HG02943 (cell line): ENCODE results near the gene RAB11FIP4.
"Not testable (repeated sequence)": the region's sequence is repeated elsewhere in the genome, so short reads cannot be mapped to it uniquely, and the experiment has no call there.

Experiments used
- ATAC-seq: cut with Tn5 transposase; IDR thresholded peaks from one replicate; pipeline ENCODE4 v1.9.1; 2021; ENCODE audit warnings: mild to moderate bottlenecking, low read depth, moderate library complexity; ENCODE audit not compliant: unreplicated experiment

Gene RAB11FIP4, protein sequence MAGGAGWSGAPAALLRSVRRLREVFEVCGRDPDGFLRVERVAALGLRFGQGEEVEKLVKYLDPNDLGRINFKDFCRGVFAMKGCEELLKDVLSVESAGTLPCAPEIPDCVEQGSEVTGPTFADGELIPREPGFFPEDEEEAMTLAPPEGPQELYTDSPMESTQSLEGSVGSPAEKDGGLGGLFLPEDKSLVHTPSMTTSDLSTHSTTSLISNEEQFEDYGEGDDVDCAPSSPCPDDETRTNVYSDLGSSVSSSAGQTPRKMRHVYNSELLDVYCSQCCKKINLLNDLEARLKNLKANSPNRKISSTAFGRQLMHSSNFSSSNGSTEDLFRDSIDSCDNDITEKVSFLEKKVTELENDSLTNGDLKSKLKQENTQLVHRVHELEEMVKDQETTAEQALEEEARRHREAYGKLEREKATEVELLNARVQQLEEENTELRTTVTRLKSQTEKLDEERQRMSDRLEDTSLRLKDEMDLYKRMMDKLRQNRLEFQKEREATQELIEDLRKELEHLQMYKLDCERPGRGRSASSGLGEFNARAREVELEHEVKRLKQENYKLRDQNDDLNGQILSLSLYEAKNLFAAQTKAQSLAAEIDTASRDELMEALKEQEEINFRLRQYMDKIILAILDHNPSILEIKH

DNA sequence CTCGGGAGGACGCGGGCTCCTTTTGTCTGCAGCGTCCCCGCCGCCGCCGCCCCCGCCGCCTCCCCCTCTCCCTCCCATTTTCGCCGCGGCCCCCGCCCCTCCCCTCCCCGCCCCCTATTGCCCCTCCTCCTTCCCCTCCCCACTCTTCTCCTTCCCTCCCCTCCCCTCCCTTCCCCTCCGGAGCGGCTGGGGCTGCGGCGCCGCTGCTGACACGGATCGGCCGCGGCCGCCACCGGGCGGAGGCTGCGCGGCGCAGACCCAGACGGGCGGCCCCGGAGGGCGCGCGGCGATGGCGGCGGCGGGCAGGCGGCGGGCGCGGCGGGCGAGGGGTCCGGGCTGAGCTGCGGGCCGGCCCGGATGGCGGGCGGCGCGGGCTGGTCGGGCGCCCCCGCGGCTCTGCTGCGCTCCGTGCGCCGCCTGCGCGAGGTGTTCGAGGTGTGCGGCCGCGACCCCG, at the start of gene RAB11FIP4:
Gene RAB11FIP4 (plus strand): TSS at position 180 of the 454 bp plus-strand sequence. CDS start 178 bp downstream, at position 358.
- ATAC-seq = no peak

DNA sequence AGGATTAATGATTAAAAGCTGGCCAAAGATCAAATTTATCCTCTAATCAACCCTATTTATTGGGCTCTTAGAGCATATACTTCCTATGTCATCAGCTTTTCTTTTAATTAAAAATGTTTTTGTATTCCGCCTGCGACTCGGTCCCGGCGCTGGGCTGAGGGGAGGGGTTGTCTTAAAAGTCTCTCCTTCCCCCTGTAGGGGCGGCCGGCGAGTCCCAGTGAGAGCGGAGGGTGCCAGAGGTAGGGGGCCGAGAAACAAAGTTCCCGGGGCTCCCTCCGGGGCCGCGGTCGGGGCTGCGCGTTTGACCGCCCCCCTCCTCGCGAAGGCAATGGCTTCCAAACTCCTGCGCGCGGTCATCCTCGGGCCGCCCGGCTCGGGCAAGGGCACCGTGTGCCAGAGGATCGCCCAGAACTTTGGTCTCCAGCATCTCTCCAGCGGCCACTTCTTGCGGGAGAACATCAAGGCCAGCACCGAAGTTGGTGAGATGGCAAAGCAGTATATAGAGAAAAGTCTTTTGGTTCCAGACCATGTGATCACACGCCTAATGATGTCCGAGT, 46.2 kb upstream of the RAB11FIP4 start:
- not testable (repeated sequence) for ATAC-seq

DNA sequence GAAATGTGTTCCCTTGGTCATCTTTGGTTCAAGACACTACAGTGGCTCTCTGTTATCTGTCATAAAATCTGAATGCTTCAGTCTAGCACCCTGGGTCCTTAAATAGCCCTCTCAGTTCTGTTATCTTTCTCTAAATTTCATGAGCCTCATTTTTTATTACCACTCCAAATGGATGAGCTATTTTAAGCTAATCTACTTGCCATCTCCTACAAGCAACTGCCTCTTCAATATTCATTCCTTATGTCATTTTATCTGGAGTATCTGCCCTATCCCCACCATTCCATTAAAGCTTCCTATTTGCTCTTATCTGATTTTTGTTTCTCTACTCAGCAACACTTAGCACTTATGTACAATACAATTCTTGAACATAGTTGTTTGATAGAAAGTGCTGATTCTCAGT, 42.0 kb upstream of the RAB11FIP4 start:
- ATAC-seq = no peak

DNA sequence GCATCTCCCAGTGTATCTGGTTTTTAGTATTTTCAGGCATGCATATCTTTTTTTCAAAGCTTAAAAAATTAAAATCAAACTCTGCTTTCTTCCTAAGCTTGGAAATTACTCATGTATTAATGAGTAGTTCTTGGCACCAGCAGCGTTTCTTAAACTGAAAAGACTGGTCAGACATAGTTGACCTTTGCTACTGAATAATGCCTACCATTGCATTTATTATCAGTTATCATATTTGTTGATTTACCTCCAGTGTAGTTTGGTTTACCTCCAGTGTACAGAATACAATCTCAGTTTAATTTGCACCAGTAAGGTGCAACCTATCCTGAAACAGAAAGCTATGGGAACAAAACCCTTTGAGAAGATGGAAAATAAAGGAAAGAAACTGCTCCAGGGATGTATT, 35.5 kb upstream of the RAB11FIP4 start:
- ATAC-seq = no peak

DNA sequence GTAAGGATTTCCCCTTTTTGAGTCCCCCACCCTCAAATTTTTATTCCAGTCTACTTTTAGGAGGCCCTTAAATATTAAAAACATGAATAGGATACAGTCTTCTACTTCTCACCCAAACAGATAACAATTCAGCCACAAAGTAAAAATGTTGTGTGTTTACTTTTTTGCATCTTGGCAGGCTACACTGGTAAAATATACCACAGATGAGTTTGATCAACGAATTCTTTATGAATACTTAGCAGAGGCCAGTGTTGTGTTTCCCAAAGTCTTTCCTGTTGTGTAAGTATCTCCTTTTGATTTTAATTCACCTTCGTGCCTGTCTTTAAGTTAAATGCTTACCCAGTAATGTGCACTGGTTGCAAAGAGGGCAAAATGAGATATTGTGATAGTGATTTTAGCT, 34.4 kb upstream of the RAB11FIP4 start:
- no peak for ATAC-seq

DNA sequence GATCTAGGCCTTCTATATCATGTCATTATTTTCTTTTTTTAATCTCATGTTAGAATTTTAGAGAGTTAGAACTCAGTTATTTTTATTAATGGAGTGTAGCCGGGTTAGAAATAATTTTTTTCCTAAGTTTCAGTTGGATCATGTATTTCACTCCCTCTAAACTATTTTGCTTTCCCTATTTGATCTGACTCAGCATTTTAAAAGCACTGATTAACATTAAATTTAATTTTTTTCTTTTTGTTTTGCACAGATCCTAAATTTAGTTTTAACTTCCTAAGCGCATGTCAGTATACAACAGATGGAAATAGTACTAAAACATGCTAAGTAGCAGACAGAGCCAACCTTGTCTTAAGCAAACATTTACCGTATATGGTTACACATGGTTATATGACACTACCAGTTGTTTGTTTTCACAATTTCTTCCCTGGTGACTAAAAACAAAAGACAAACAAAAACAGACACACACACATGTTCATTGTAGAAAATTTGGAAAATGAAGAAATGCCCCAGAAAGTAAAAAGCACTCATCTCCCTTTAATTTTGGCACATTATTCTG, 33.6 kb upstream of the RAB11FIP4 start:
- no peak for ATAC-seq

DNA sequence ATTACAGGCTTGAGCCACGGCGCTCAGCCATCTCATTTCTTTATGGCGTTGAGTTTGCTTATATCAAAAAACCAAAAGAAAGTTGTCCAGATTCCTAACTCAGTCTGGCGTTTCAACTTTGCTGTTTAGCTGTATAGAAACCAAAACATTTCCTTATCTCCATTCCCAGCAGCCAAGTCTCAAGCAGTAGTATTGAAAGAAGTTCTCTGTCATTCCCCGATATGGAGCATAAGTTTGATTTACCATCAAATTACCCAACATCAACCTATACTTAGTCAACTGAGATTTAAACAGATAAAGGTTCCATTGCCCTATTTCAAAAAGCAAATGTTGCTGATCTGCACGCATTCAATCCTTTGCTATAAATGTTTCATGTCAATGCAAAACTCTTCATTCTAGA, 27.5 kb upstream of the RAB11FIP4 start:
- ATAC-seq = no peak

DNA sequence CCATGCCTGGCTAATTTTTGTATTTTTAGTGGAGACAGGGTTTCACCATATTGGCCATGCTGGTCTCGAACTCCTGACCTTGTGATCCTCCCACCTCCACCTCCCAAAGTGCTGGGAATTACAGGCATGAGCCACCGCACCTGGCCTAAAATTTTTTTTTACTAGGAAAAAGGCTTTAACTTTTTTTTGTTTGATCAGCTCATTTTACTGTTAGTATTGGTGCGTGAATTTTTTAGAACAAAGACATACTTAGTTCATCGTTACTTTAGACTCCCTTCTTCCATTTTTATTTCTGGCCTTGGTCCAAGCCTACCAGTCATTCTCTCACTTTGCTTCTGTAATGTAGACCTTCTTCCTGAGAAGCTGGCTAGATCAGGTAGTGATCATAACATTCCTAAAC, 25.4 kb upstream of the RAB11FIP4 start:
- no peak for ATAC-seq

DNA sequence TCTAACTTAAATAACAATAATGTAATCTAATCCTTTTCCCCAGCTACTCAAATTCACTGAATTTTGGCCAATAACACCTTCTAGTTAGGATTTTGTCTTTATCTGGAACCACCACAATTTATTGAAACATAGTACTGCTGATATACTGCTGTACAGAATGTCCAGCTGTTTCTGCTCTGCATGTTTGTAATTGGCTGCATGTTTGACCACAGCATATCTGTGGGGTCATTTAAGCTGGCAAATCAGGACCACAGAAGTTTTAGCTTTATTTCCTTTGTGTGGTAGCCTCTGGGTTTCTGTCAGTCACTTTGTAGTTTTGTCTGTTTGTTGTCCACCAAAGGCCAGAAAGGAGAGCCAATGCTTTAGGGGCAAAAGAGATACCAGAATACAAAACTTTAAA, 22.2 kb upstream of the RAB11FIP4 start:
- no peak for ATAC-seq

DNA sequence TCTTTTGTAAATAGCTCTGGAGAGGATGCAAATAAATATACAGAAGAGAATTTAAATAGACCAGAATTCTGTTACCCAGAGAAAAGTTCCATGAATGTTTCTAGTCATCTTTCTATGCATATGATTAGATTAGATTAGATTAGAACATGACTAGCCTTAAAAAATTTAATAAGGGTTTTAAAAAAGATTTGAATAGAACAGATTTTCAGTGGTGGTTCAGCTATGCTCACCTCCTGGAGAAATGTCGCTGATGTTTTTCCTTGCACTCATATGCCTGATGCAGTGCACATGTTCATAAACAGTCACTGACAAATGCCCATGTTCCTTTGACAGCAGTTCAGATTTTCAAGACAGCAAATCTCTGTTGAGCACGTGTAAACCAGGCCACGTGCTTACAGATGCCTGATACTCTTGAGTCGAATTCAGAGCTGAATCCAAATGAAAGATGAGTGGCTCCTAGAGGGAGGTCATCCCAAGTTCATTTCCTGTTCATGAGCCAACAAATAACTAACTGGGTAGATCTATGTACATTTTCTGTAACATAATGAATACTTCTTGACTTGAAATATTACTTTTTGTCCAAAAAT, 19.9 kb upstream of the RAB11FIP4 start:
- no peak for ATAC-seq

DNA sequence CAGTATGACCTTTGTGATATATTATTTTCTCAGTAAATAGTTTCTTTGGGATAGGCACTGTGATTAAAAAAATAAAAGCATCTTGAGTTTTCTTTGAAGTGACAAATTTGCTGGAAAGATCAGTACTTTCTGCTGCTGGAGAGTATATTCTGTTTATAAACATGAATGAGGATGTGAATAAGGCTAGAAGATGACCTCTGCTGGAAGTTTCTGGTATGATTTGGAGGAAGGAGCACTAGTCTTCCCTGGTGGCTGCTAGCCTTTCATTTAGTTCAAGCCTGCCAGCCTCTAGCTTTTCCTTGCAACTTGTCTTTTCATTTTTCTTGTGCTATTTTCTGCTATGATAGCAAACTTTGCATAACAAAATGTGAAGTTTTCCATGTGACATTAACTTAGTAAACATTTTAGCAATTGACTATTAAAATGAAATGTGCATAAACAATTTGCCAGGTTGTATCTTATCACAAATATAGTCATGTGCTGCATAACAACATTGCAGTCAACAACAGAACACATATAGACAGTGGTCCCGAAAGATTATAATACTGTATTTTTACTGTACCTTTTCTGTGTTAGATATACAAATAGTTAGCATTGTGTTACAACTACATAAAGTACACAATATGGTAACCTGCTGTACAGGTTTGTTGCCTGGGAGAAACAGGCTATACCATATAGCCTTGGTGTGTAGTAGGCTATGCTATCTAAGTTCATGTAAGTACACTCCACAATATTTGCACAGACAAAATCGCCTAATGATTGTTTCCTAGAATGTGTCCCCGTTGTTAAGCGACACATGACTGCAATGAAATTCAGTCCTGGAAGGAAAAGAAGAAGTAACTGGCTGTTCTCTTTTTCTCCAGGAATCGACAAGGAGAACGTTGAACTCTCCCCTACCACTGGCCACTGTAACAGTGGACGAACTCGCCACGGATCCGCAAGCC, 18.1 kb upstream of the RAB11FIP4 start:
- no peak for ATAC-seq

DNA sequence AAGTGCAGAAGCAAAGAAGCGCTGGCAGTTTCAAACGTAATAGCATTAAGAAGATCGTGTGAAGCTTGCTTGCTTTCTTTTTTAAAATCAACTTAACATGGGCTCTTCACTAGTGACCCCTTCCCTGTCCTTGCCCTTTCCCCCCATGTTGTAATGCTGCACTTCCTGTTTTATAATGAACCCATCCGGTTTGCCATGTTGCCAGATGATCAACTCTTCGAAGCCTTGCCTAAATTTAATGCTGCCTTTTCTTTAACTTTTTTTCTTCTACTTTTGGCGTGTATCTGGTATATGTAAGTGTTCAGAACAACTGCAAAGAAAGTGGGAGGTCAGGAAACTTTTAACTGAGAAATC, 17.4 kb upstream of the RAB11FIP4 start:
- ATAC-seq = no peak

DNA sequence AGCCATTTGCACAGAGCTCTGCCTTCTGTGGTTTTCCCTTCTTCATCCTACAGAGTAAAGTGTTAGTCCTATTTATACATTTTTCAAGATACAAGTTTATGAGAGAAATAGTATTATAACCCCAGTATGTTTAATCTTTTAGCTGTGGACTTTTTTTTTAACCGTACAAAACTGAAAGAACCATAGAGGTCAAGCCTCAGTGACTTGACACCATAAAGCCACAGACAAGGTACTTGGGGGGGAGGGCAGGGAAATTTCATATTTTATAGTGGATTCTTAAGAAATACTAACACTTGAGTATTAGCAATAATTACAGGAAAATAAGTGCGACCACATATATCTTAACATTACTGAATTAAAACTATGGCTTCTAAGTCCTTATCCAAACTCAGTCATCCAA, 17.0 kb upstream of the RAB11FIP4 start:
- ATAC-seq = no peak

DNA sequence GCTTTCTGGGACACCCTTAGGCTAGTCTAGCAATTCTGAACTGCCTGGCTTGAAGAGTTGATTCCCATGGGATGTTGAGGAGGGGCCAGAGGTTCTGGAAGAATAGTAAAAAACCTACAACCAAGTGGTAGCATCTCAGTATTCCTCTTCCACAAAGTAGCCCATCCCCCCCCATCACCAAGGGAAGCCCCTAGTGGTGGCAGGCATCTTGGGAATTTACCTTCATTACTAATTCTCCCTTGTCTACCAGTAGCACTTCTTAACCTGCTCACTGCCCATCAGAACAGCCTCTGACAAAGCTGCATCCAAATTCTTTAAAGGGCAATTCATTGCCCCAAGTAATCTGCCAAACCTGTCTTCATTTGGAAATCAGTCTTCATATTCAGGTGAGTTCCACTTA, 12.8 kb upstream of the RAB11FIP4 start:
- ATAC-seq = no peak

DNA sequence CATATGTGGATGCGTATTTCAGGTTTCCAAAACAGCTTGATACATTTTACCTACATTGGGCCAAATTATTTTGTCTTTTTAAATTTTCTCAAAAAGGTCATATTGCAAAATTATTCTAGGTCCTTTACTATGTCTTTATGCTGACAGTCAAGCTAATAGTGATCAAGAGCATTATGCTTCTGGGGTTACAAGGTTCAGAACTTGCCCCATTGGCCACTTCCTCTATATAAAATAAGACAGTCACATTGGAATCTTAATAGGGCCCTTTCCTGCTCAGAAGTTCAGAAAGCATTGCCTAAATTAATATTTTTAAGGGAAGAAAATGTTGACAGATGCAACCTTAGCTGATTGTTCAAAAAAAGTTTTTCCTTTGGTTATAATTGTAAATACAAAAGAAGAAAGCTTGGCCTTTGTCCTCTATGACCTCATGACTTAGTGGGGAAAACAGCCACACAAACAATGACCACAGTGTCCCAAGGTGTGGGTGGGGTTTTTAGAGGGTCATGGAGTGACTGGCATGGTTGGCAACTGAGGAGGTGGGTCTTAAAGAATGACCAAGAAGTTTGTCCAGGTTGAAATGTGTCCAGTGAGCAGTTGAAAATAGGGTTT, 11.8 kb upstream of the RAB11FIP4 start:
- no peak for ATAC-seq

DNA sequence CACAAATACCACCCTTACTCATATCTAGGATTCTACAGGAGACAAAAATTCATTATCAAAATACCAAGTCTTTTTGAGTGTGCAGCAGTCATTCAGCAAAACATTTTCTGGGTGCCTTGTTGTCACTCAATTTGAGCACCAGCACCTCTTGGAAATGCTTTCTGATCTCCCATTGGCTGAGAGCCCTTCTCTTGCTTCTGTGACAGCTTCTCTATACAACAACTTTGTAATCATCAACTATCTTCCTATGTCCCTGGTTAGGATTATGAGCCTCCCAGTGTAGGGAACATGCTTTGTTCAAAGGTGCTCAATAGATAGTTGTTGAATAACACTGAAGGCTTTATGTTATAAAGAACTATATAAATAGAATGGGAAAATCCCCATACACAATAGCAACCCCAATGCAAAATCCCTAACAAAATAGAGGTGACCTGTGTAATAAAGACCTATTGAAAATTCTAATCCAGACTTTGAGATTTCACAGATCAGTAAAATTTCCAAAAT, 10.3 kb upstream of the RAB11FIP4 start:
- ATAC-seq = no peak

DNA sequence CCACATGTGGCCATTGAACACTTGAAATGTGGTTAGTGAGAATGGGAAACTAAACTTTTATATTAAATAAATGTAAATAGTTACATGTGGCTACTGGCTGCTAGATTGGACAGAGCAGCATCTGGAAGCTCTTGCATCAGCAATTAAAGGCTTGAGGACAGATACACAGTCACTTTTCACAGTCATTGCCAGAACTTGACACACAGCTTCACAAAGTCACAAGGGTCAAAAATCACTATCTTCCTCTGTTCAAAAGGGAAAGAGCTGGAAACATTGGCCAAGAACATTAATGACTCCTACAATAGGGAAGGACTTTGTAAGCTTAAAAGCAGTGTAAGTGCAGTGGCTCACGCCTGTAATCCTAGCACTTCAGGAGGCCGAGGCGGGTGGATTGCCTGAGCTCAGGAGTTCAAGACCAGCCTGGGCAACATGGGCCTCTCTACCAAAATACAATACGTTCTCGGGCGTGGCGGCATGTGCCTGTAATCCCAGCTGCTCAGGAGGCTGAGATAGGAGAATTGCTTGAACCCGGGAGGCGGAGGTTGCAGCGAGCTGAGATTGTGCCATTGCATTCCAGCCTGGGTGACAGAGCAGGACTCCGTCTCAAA, 8.7 kb upstream of the RAB11FIP4 start:
- not testable (repeated sequence) for ATAC-seq

DNA sequence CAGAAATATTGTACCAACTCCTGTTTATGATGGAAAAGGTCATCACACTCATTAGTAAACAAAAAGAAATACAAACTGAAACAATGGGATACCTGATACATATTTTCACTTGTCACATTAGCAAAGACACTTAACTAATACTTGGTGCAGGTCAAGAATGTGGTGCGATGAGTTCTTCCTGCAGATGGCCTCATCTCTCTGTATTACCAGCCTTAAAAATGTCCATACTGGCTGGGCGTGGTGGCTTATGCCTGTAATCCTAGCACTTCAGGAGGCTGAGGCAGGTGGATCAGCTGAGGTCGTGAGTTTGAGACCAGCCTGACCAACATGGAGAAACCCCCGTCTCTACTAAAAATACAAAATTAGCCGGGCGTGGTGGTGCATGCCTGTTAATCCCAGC, 8.0 kb upstream of the RAB11FIP4 start:
- ATAC-seq = not testable (repeated sequence)
